ENCODE results near the gene SMAD6.

- TF ChIP-seq POLR2AphosphoS5 (IDR thresholded peaks at IDR 0.05; ENCODE audit: low read depth, low read length): no peak
- TF ChIP-seq FOSL1 (IDR thresholded peaks at IDR 0.05; ENCODE audit: low read depth): no peak
- TF ChIP-seq CTCF (IDR thresholded peaks at IDR 0.05 in 2 of 3, conservative IDR thresholded peaks at IDR 0.05 in 1 of 3; ENCODE audit: borderline replicate concordance in 1 of 3, insufficient read depth in 1 of 3, low read depth in 2 of 3, low read length in 2 of 3): no peak
- no peak for TF ChIP-seq EZH2 (IDR thresholded peaks at IDR 0.05)
- no peak for TF ChIP-seq RAD21 (IDR thresholded peaks at IDR 0.05; ENCODE audit: low read depth)
- no peak for TF ChIP-seq POLR2A (IDR thresholded peaks at IDR 0.05; ENCODE audit: borderline replicate concordance, extremely low read depth, insufficient read depth, insufficient read length)
- TF ChIP-seq ATF3 (IDR thresholded peaks at IDR 0.05): no peak
- TF ChIP-seq CEBPB (IDR thresholded peaks at IDR 0.05; ENCODE audit: low read depth): no peak
- no peak for TF ChIP-seq JUND (IDR thresholded peaks at IDR 0.05)
- TF ChIP-seq YY1 (IDR thresholded peaks at IDR 0.05; ENCODE audit: extremely low read depth, insufficient replicate concordance, low read depth, low read length): no peak
- no peak for TF ChIP-seq REST (IDR thresholded peaks at IDR 0.05; ENCODE audit: low read depth)
- no peak for TF ChIP-seq EZH2phosphoT487 (IDR thresholded peaks at IDR 0.05; ENCODE audit: borderline replicate concordance)
Measured at GRCh38 chr15:66805202-66805885, 103.3 kb downstream of the SMAD6 start.

Measured in HCT116 (cell line).